ENCODE results near the gene USP47.

The USP47 gene

GRCh38 chr11:11841723-11842420 is at the start of gene USP47:
Gene USP47, plus strand, starts transcription at chr11:11841972. Its CDS starts 214 bp downstream, at chr11:11842186.
- peak; percentile 72 for DNase-seq (ENCODE audit: low spot score)

- no peak for DNase-seq (ENCODE audit: low spot score)
These were observed 48.7 kb upstream of the USP47 start for GRCh38 chr11:11793073-11793472.

- DNase-seq (ENCODE audit: low spot score) = peak; percentile 49
These were observed 43.0 kb upstream of the USP47 start for GRCh38 chr11:11798586-11799438.

GRCh38 chr11:11805228-11805627 is 36.5 kb upstream of the USP47 start:
- no peak for DNase-seq (ENCODE audit: low spot score)

- no peak for DNase-seq (ENCODE audit: low spot score)
These were observed 35.7 kb upstream of the USP47 start for GRCh38 chr11:11806074-11806473.

GRCh38 chr11:11806586-11806985 is 35.2 kb upstream of the USP47 start:
- no peak for DNase-seq (ENCODE audit: low spot score)

GRCh38 chr11:11807811-11808782 is 33.7 kb upstream of the USP47 start:
- DNase-seq (ENCODE audit: low spot score) = no peak

GRCh38 chr11:11808992-11809615 is 32.7 kb upstream of the USP47 start:
- DNase-seq (ENCODE audit: low spot score) = no peak

- no peak for DNase-seq (ENCODE audit: low spot score)
These were observed 30.7 kb upstream of the USP47 start for GRCh38 chr11:11810764-11811726.

GRCh38 chr11:11813288-11813962 is 28.3 kb upstream of the USP47 start:
- peak; percentile 73 for DNase-seq (ENCODE audit: low spot score)

GRCh38 chr11:11814614-11815452 is 26.9 kb upstream of the USP47 start:
- DNase-seq (ENCODE audit: low spot score) = no peak

- DNase-seq (ENCODE audit: low spot score) = no peak
These were observed 25.1 kb upstream of the USP47 start for GRCh38 chr11:11816511-11817314.

GRCh38 chr11:11817957-11818356 is 23.8 kb upstream of the USP47 start:
- DNase-seq (ENCODE audit: low spot score) = no peak

GRCh38 chr11:11818529-11819121 is 23.1 kb upstream of the USP47 start:
- DNase-seq (ENCODE audit: low spot score) = no peak

- no peak for DNase-seq (ENCODE audit: low spot score)
These were observed 19.9 kb upstream of the USP47 start for GRCh38 chr11:11821899-11822298.

GRCh38 chr11:11822946-11823345 is 18.8 kb upstream of the USP47 start:
- DNase-seq (ENCODE audit: low spot score) = no peak

GRCh38 chr11:11826260-11826659 is 15.5 kb upstream of the USP47 start:
- DNase-seq (ENCODE audit: low spot score) = no peak

GRCh38 chr11:11827272-11827671 is 14.5 kb upstream of the USP47 start:
- DNase-seq (ENCODE audit: low spot score) = no peak

Measured in HuH-7 (cell line).